A549 (cell line): ENCODE results near the gene SRPK2. TPM values are rescaled to one million over a fixed set of nuclear protein-coding genes. Genes with fewer than 3 reads are reported as not detected.

Experiments
- ATAC-seq, 2 experiments: fragments of 200-7000 bp in 1 of 2; fragments of >200 bp in 1 of 2; cut with Nextera tagmentation in 1 of 2; cut with Tn5 transposase in 1 of 2; 3 replicates each; pipeline versions ENCODE4 v1.8.0 to v1.9.1; 2018 to 2020; ENCODE audit warnings: mild to moderate bottlenecking in 1 of 2, moderate library complexity in 1 of 2
- CTCF ChIA-PET: fragments of 300-600 bp; sonication (Branson Sonifier 250); formaldehyde crosslinking; extraction: SDS; loops from one replicate; lab custom pipeline; 2021; ENCODE audit warnings: antibody characterized with exemption, inconsistent platforms; lab: Yijun Ruan, JAX
- POLR2A ChIA-PET: fragments of 350-600 bp; formaldehyde crosslinking; extraction: SDS; loops from one replicate; lab custom pipeline; 2021; ENCODE audit warnings: antibody characterized with exemption, inconsistent platforms; lab: Yijun Ruan, JAX
- DNase-seq, 2 experiments: peaks; one replicate each; pipeline versions ENCODE4 v3.0.0 to v3.0.0-alpha.2; 2011 to 2016; ENCODE audit warnings: low read depth in 1 of 2, low spot score in 1 of 2
- FAIRE-seq: peaks from 2 replicates; lab custom pipeline; 2011; peaks lifted over from hg19 to GRCh38; lab: Jason Lieb, UNC
- H3K27ac ChIP-seq, 2 experiments: fragments of >200 bp; sonication (Bioruptor Twin); formaldehyde crosslinking; 3 replicates each; pipeline ENCODE4 v1.5.1; 2016 to 2017
- H3K4me1 ChIP-seq: fragments of >200 bp; sonication (Bioruptor Twin); formaldehyde crosslinking; 3 replicates; pipeline ENCODE4 v1.6.1; 2016
- H3K4me2 ChIP-seq: fragments of >200 bp; sonication (Bioruptor Twin); formaldehyde crosslinking; 3 replicates; pipeline ENCODE4 v1.6.1; 2016
- H3K4me3 ChIP-seq: fragments of >200 bp; sonication (Bioruptor Twin); formaldehyde crosslinking; 3 replicates; pipeline ENCODE4 v1.5.1; 2016
- H3K9me3 ChIP-seq: fragments of >200 bp; sonication (Bioruptor Twin); formaldehyde crosslinking; 3 replicates; pipeline ENCODE4 v1.6.1; 2016
- BCL3 ChIP-seq: fragments of >200 bp; sonication (Bioruptor Twin); formaldehyde crosslinking; IDR thresholded peaks from 3 replicates; pipeline ENCODE4 v1.6.1; 2016
- CEBPB ChIP-seq, 2 experiments: fragments of >200 bp in 1 of 2; sonication (Bioruptor Twin) in 1 of 2; formaldehyde crosslinking in 1 of 2; IDR thresholded peaks; 2 replicates each; pipeline ENCODE4 v1.6.1; 2012 to 2016
- CHD4 ChIP-seq: fragments of 200-600 bp; sonication (generic); IDR thresholded peaks from 2 replicates; pipeline ENCODE4 v1.6.1; 2016; ENCODE audit warnings: antibody characterized with exemption, mild to moderate bottlenecking, borderline replicate concordance
- EHMT2 ChIP-seq: fragments of 200-600 bp; sonication (generic); IDR thresholded peaks from 2 replicates; pipeline ENCODE4 v1.6.1; 2016; ENCODE audit warnings: antibody characterized with exemption, low read depth, mild to moderate bottlenecking, moderate library complexity
- ELK1 ChIP-seq: fragments of 150-350 bp; IDR thresholded peaks from 2 replicates; pipeline ENCODE4 v1.6.1; 2014; ENCODE audit warnings: low read depth, mild to moderate bottlenecking, low read length
- ESRRA ChIP-seq: fragments of 150-350 bp; IDR thresholded peaks from 2 replicates; pipeline ENCODE4 v1.6.1; 2014; ENCODE audit warnings: mild to moderate bottlenecking, low read length, borderline replicate concordance
- FOSL2 ChIP-seq, 2 experiments: fragments of 450-650 bp in 1 of 2; fragments of >200 bp in 1 of 2; sonication (Bioruptor Twin) in 1 of 2; formaldehyde crosslinking; IDR thresholded peaks; 2 replicates each; pipeline versions ENCODE4 v1.5.0 to v1.6.1; 2016 to 2020; ENCODE audit warnings: mild to moderate bottlenecking in 1 of 2, moderate library complexity in 1 of 2
- FOXS1 ChIP-seq: fragments of 250-450 bp; sonication (Bioruptor Pico); IDR thresholded peaks from 2 replicates; pipeline ENCODE4 v1.5.0; 2020; ENCODE audit warnings: mild to moderate bottlenecking, moderate library complexity
- GATA3 ChIP-seq: IDR thresholded peaks from 2 replicates; pipeline ENCODE4 v1.6.1; 2012; ENCODE audit warnings: borderline replicate concordance
- HOXB13 ChIP-seq: fragments of 250-450 bp; sonication (Bioruptor Pico); IDR thresholded peaks from 2 replicates; pipeline ENCODE4 v1.5.0; 2020; ENCODE audit warnings: low read depth, mild to moderate bottlenecking, moderate library complexity
- JUNB ChIP-seq: fragments of >200 bp; sonication (Bioruptor Twin); formaldehyde crosslinking; IDR thresholded peaks from 2 replicates; pipeline ENCODE4 v1.6.1; 2016
- KDM1A ChIP-seq: fragments of 200-600 bp; sonication (generic); IDR thresholded peaks from 2 replicates; pipeline ENCODE4 v1.6.1; 2016; ENCODE audit warnings: low read depth, mild to moderate bottlenecking
- MAFK ChIP-seq: fragments of 450-650 bp; IDR thresholded peaks from 2 replicates; pipeline ENCODE4 v1.6.1; 2014; ENCODE audit not compliant: partially characterized antibody
- MAX ChIP-seq: IDR thresholded peaks from 2 replicates; pipeline ENCODE4 v1.6.1; 2012
- MYC ChIP-seq: IDR thresholded peaks from 2 replicates; pipeline ENCODE4 v1.6.1; 2012; ENCODE audit warnings: mild to moderate bottlenecking, inconsistent platforms, low read length, improper control_type of control experiment, borderline replicate concordance
- NFE2L2 ChIP-seq: fragments of 150-350 bp; conservative IDR thresholded peaks from 2 replicates; pipeline ENCODE4 v1.6.1; 2014; ENCODE audit warnings: low read length
- PHF8 ChIP-seq: fragments of 200-600 bp; sonication (generic); IDR thresholded peaks from 2 replicates; pipeline ENCODE4 v1.6.1; 2016; ENCODE audit warnings: low read depth, mild to moderate bottlenecking, antibody characterized with exemption, moderate library complexity, borderline replicate concordance
- POLR2A ChIP-seq: IDR thresholded peaks from 2 replicates; pipeline ENCODE4 v1.6.1; 2012; ENCODE audit warnings: mild to moderate bottlenecking, low read length
- RAD21 ChIP-seq, 2 experiments: fragments of >200 bp in 1 of 2; sonication (Bioruptor Twin) in 1 of 2; formaldehyde crosslinking in 1 of 2; IDR thresholded peaks in 1 of 2; conservative IDR thresholded peaks in 1 of 2; 2 replicates in 1 of 2; 3 replicates in 1 of 2; pipeline ENCODE4 v1.6.1; 2012 to 2018; ENCODE audit warnings: inconsistent platforms in 1 of 2
- RARB ChIP-seq: fragments of 250-450 bp; sonication (Bioruptor Pico); IDR thresholded peaks from 2 replicates; pipeline ENCODE4 v1.8.0; 2021; ENCODE audit warnings: mild to moderate bottlenecking, moderate library complexity
- RCOR1 ChIP-seq: fragments of 150-350 bp; IDR thresholded peaks from 2 replicates; pipeline ENCODE4 v1.6.1; 2014; ENCODE audit warnings: antibody characterized with exemption, low read length, low read depth
- RNF2 ChIP-seq: fragments of 200-600 bp; sonication (generic); IDR thresholded peaks from 2 replicates; pipeline ENCODE4 v1.6.1; 2016; ENCODE audit warnings: low read depth, mild to moderate bottlenecking, antibody characterized with exemption, moderate library complexity, borderline replicate concordance
- SMC3 ChIP-seq: fragments of >200 bp; sonication (Bioruptor Twin); formaldehyde crosslinking; IDR thresholded peaks from 3 replicates; pipeline ENCODE4 v1.6.1; 2018; ENCODE audit warnings: inconsistent platforms
- ZC3H11A ChIP-seq: fragments of 450-650 bp; IDR thresholded peaks from 2 replicates; pipeline ENCODE4 v1.6.1; 2014; ENCODE audit warnings: antibody characterized with exemption, mild to moderate bottlenecking
- ZSCAN20 ChIP-seq: fragments of 250-450 bp; sonication (Bioruptor Pico); IDR thresholded peaks from 2 replicates; pipeline ENCODE4 v1.8.0; 2022; ENCODE audit warnings: mild to moderate bottlenecking, moderate library complexity
- WGBS: methylation state at CpG from one replicate; pipeline ENCODE4 v1.1.6; 2017; ENCODE audit errors: missing lambda C conversion rate; 5-methylcytosine and 5-hydroxymethylcytosine counted together
- polyA plus RNA-seq, 4 experiments: library from polyadenylated mRNA; depleted of rRNA in 3 of 4; stranded (reverse); fragments of >200 nt; fragmentation: RNase III in 1 of 4; extraction: RNeasy Plus Mini Kit Qiagen cat#74134 plus additional on column Dnase treatment in 1 of 4; gene quantifications; 2 replicates in 3 of 4; 3 replicates in 1 of 4; pipeline ENCODE4 v1.2.3, GENCODE V29; 2011 to 2017
- TF ChIP-seq, protein P1 (sequence below): IDR thresholded peaks from 2 replicates; pipeline ENCODE4 v1.6.1; 2012; ENCODE audit warnings: low read depth, borderline replicate concordance
- TF ChIP-seq, protein P2 (sequence below): fragments of 250-450 bp; sonication (Bioruptor Pico); IDR thresholded peaks from 2 replicates; pipeline ENCODE4 v1.5.0; 2021; ENCODE audit warnings: mild to moderate bottlenecking, moderate library complexity, borderline replicate concordance

The SRPK2 gene
- polyA plus RNA-seq, 2 of the 4 experiments (the other 2 are of a cell fraction), result 23.0 to 30.9 TPM

- POLR2A ChIA-PET, result no interaction called here
- Histone ChIP-seq H3K4me1 (no peaks in the 10 kb centered on the region), H3K4me3 (no peak overlapping the region), H3K9me3 (no peaks in the 10 kb centered on the region), H3K27ac (no peak overlapping the region), H3K4me2 (no peak overlapping the region)
- DNase-seq (no peak), ATAC-seq (no peak), FAIRE-seq (no peak)
- no peak for TF ChIP-seq RAD21 (conservative IDR thresholded peaks at IDR 0.05 in 1 of 2, IDR thresholded peaks at IDR 0.05 in 1 of 2)
- TF ChIP-seq PHF8, result no peak
- TF ChIP-seq CHD4, result no peak
- no peak for TF ChIP-seq CEBPB (IDR thresholded peaks at IDR 0.05)
- TF ChIP-seq SMC3, result no peak
- TF ChIP-seq GATA3, result no peak
- no peak for TF ChIP-seq KDM1A
- WGBS, result 89% methylated on average over 6 of the region's 6 CpGs
- CTCF ChIA-PET, result interaction anchor here (0.7 kb wide), 1 partner anchor 14 kb away, joined by 3 read pairs; no protein-coding TSS in a partner anchor
Observed at GRCh38 chr7:105322655-105323277, 66.0 kb downstream of the SRPK2 start.

- no peak for DNase-seq
- no peaks in the 10 kb centered on the region for H3K9me3 ChIP-seq
- H3K27ac ChIP-seq, result no peak overlapping the region
- ChIA-PET POLR2A (no interaction called here), CTCF (no interaction called here)
- FAIRE-seq, result no peak
- no peak for ATAC-seq
- H3K4me1 ChIP-seq, result 0 out of 3 replicates have a peak, but pooled peaks cover 5% of the 10 kb centered on the region
- no peak overlapping the region for H3K4me3 ChIP-seq
- WGBS, result 93% methylated on average over 10 of the region's 10 CpGs
- TF ChIP-seq SMC3, result no peak
- no peak for TF ChIP-seq BCL3
- no peak for TF ChIP-seq MAFK
- no peak for TF ChIP-seq CEBPB (IDR thresholded peaks at IDR 0.05)
- TF ChIP-seq FOSL2 (IDR thresholded peaks at IDR 0.05), result no peak
- TF ChIP-seq FOSL2 (CRISPR knock-in tag; IDR thresholded peaks at IDR 0.05), result no peak
- no peak overlapping the region for H3K4me2 ChIP-seq
Observed at GRCh38 chr7:105321754-105322455, 66.8 kb downstream of the SRPK2 start.

- WGBS, result 98% methylated on average over 2 of the region's 2 CpGs
- CTCF ChIA-PET, result interaction anchor here (0.6 kb wide), 1 partner anchor 190 kb away, joined by 3 read pairs; no protein-coding TSS in a partner anchor
- ATAC-seq (no peak), FAIRE-seq (no peak), DNase-seq (no peak)
- Histone ChIP-seq H3K4me1 (0 out of 3 replicates have a peak, but pooled peaks cover 10% of the 10 kb centered on the region), H3K4me2 (no peak overlapping the region), H3K9me3 (no peaks in the 10 kb centered on the region), H3K27ac (no peak overlapping the region), H3K4me3 (no peak overlapping the region)
- TF ChIP-seq JUNB (no peak), FOSL2 (IDR thresholded peaks at IDR 0.05) (no peak), FOSL2 (CRISPR knock-in tag; IDR thresholded peaks at IDR 0.05) (no peak), MAX (no peak), HOXB13 (CRISPR knock-in tag) (no peak), RNF2 (no peak), FOXS1 (CRISPR knock-in tag) (no peak), ESRRA (no peak), RAD21 (conservative IDR thresholded peaks at IDR 0.05 in 1 of 2, IDR thresholded peaks at IDR 0.05 in 1 of 2) (no peak), EHMT2 (no peak), KDM1A (no peak), MYC (no peak), RARB (CRISPR knock-in tag) (no peak), NFE2L2 (no peak), ELK1 (no peak), ZSCAN20 (CRISPR knock-in tag) (no peak), ZC3H11A (no peak), POLR2A (no peak), RCOR1 (no peak)
- TF ChIP-seq, protein P1, sequence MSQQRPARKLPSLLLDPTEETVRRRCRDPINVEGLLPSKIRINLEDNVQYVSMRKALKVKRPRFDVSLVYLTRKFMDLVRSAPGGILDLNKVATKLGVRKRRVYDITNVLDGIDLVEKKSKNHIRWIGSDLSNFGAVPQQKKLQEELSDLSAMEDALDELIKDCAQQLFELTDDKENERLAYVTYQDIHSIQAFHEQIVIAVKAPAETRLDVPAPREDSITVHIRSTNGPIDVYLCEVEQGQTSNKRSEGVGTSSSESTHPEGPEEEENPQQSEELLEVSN, result no peak
- TF ChIP-seq, protein P2, sequence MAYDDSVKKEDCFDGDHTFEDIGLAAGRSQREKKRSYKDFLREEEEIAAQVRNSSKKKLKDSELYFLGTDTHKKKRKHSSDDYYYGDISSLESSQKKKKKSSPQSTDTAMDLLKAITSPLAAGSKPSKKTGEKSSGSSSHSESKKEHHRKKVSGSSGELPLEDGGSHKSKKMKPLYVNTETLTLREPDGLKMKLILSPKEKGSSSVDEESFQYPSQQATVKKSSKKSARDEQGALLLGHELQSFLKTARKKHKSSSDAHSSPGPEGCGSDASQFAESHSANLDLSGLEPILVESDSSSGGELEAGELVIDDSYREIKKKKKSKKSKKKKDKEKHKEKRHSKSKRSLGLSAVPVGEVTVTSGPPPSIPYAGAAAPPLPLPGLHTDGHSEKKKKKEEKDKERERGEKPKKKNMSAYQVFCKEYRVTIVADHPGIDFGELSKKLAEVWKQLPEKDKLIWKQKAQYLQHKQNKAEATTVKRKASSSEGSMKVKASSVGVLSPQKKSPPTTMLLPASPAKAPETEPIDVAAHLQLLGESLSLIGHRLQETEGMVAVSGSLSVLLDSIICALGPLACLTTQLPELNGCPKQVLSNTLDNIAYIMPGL (CRISPR knock-in tag), result no peak
- POLR2A ChIA-PET, result interaction anchor here (0.6 kb wide), 1 partner anchor 266 kb away, joined by 4 read pairs; no protein-coding TSS in a partner anchor
Observed at GRCh38 chr7:105320896-105321295, 67.8 kb downstream of the SRPK2 start.
